ENCODE measurements around the gene RNASEL.
"Not testable (repeated sequence)": the region's sequence is repeated elsewhere in the genome, so short reads cannot be mapped to it uniquely, and the experiment has no call there.

RNASEL gene

DNA sequence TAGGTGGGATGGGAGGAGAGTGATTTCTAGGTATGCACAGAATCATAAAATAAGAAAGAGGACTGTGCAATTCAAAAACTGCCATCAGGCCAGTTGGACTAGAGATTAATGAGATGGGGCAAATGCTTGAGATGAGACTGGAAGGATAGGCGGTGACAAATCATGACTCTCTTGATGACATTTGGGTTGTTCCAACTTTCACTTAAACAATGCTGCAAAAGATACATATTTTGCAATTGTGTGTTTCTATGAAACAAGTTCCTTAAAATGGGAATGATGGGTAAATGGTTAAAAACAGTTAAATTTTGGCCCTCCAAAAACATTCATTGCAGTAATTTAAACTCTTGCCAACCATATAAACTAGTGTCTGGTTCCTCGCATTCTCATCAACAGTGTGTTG is 55.2 kb downstream of the RNASEL start:
- TF ChIP-seq ZNF274 (IDR thresholded peaks at IDR 0.05; ENCODE audit: low read depth, low read length): no peak

GRCh38 chr1:182528206-182528605 is 60.9 kb downstream of the RNASEL start:
- not testable (repeated sequence) for H3K4me3 ChIP-seq (ENCODE audit: low read length)

More for the DNA sequence above, 55.2 kb downstream of the RNASEL start:
- H3K4me3 ChIP-seq (ENCODE audit: low read length): no peak overlapping the region

DNA sequence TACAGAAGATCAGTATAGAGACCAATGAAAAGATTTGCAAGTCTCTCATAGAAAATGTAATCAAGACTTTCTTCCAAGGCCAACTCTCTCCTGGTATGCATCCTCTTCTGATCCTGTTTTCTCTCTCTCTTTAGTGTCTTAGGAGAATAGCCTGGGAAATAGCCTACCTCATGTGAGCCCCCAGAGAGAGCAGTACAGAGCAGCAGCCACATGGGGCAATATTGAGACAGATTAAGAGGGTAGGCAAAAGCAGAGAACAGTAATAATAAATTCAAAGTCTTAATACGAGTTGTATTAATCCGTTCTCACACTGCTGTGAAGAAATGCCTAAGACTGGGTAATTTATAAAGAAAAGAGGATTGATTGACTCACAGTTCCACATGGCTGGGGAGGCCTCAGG is 61.4 kb downstream of the RNASEL start:
- no peak overlapping the region for H3K4me3 ChIP-seq (ENCODE audit: low read length)
- no peak for TF ChIP-seq ZNF274 (IDR thresholded peaks at IDR 0.05; ENCODE audit: low read depth, low read length)

DNA sequence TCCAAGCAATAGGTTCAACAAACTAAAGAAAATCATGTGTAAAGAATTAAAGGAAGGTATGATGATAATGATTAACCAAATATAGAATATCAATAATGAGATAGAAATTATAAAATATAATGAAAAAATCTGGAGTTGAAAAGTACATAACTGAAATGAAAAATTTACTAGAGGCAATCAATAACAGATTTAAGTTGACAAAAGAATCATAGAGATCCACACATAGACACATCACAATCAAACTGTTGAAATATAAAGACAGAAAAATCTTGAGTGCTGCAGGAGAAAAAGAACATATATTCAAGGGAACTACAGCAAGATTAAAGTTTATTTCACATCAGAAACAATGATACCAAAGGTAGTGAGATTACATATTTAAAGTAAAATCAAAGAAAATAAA is 63.7 kb downstream of the RNASEL start:
- no peak overlapping the region for H3K4me3 ChIP-seq (ENCODE audit: low read length)
- TF ChIP-seq ZNF274 (IDR thresholded peaks at IDR 0.05; ENCODE audit: low read depth, low read length): no peak
